Keratinocyte (primary cell): Measurements from ENCODE around the gene CTDSPL. TPM values are rescaled to one million over a fixed set of nuclear protein-coding genes. Genes with fewer than 3 reads are reported as not detected.

Experiments used
- DNase-seq: peaks from one replicate; pipeline ENCODE4 v3.0.0-alpha.2; 2011; ENCODE audit warnings: low read depth, missing footprints, low spot score
- FAIRE-seq: peaks from 2 replicates; lab custom pipeline; 2011; peaks lifted over from hg19 to GRCh38; lab: Jason Lieb, UNC
- H2AFZ ChIP-seq: 2 replicates; pipeline ENCODE4 v1.6.0; 2012; ENCODE audit warnings: low read length, control low read depth, inconsistent platforms; ENCODE audit not compliant: control insufficient read depth
- H3K27ac ChIP-seq: 2 replicates; pipeline ENCODE4 v1.5.1; 2011; ENCODE audit warnings: low read length; ENCODE audit not compliant: control insufficient read depth, insufficient read depth
- H3K27me3 ChIP-seq: 3 replicates; pipeline ENCODE4 v1.6.0; 2011; ENCODE audit warnings: low read length; ENCODE audit not compliant: control insufficient read depth, insufficient read depth; ENCODE audit errors: extremely low read depth
- H3K36me3 ChIP-seq, 2 experiments: 2 replicates in 1 of 2; 3 replicates in 1 of 2; pipeline ENCODE4 v1.5.1; 2011; ENCODE audit warnings: low read length in 2 of 2, mild to moderate bottlenecking in 1 of 2; ENCODE audit not compliant: control insufficient read depth in 2 of 2, insufficient read depth in 2 of 2; ENCODE audit errors: extremely low read depth in 1 of 2
- H3K4me1 ChIP-seq: 3 replicates; pipeline ENCODE4 v1.5.1; 2011; ENCODE audit warnings: low read length; ENCODE audit not compliant: control insufficient read depth, insufficient read depth; ENCODE audit errors: extremely low read depth
- H3K4me2 ChIP-seq: 3 replicates; pipeline ENCODE4 v1.6.0; 2011; ENCODE audit warnings: low read depth, low read length; ENCODE audit not compliant: control insufficient read depth, insufficient read depth; ENCODE audit errors: extremely low read depth
- H3K4me3 ChIP-seq, 3 experiments: fragments of 200-600 bp in 1 of 3; sonication (generic) in 1 of 3; 2 replicates in 2 of 3; 3 replicates in 1 of 3; pipeline ENCODE4 v1.5.1; 2011 to 2016; ENCODE audit warnings: low read length in 3 of 3, mild to moderate bottlenecking in 3 of 3, control low read depth in 2 of 3, inconsistent platforms in 1 of 3, low read depth in 1 of 3, mixed read lengths in 1 of 3, mixed run types in 1 of 3, moderate library complexity in 1 of 3; ENCODE audit not compliant: control insufficient read depth in 2 of 3, insufficient read depth in 2 of 3; ENCODE audit errors: extremely low read depth in 1 of 3
- H3K79me2 ChIP-seq: 2 replicates; pipeline ENCODE4 v1.6.0; 2012; ENCODE audit warnings: low read length; ENCODE audit not compliant: control insufficient read depth, insufficient read depth
- H3K9ac ChIP-seq: 3 replicates; pipeline ENCODE4 v1.6.0; 2011; ENCODE audit warnings: low read length; ENCODE audit not compliant: control insufficient read depth, insufficient read depth; ENCODE audit errors: extremely low read depth
- H3K9me1 ChIP-seq: 3 replicates; pipeline ENCODE4 v1.6.0; 2011; ENCODE audit warnings: low read length; ENCODE audit not compliant: control insufficient read depth, insufficient read depth; ENCODE audit errors: extremely low read depth
- H3K9me3 ChIP-seq: 2 replicates; pipeline ENCODE4 v1.5.1; 2012; ENCODE audit warnings: low read depth, low read length; ENCODE audit not compliant: control insufficient read depth
- H4K20me1 ChIP-seq: 3 replicates; pipeline ENCODE4 v1.6.0; 2011; ENCODE audit warnings: low read length; ENCODE audit not compliant: control insufficient read depth, insufficient read depth; ENCODE audit errors: extremely low read depth
- EZH2 ChIP-seq: IDR thresholded peaks from one replicate; pipeline ENCODE4 v1.6.1; 2012; ENCODE audit warnings: inconsistent platforms, mild to moderate bottlenecking, low read length, moderate library complexity
- dilution Hi-C: fragments of 300-500 bp; cut with MboI; formaldehyde crosslinking; loops from one replicate; pipeline ENCODE4 v1.7.0; 2020; ENCODE audit warnings: low sequenced_read_pairs; ENCODE audit not compliant: extremely low pct_ligation_motif_present
- polyA plus RNA-seq, 5 experiments: library from polyadenylated mRNA; depleted of rRNA in 3 of 5; stranded (reverse) in 3 of 5; stranded (forward) in 1 of 5; unstranded in 1 of 5; fragments of >200 nt; gene quantifications; 1 replicate in 1 of 5; 2 replicates in 3 of 5; 3 replicates in 1 of 5; pipeline versions ENCODE4 v1.2.1 to v1.2.3, GENCODE V29; 2011 to 2012; ENCODE audit warnings: missing spikeins in 2 of 5, low read depth in 1 of 5, low replicate concordance in 1 of 5
- TF ChIP-seq, protein P1 (sequence below), 3 experiments: IDR thresholded peaks in 1 of 3; conservative IDR thresholded peaks in 1 of 3; optimal IDR thresholded peaks in 1 of 3; 2 replicates in 2 of 3; 3 replicates in 1 of 3; pipeline versions ENCODE3 to v1.5.1; 2011; ENCODE audit warnings: low read length in 3 of 3, mild to moderate bottlenecking in 3 of 3, moderate library complexity in 2 of 3, control low read depth in 1 of 3, inconsistent platforms in 1 of 3; ENCODE audit not compliant: insufficient read depth in 2 of 3; ENCODE audit errors: extremely low read depth in 1 of 3

The CTDSPL gene
- polyA plus RNA-seq, 1 donor (not counting 4 experiments of a cell fraction or from before 2014, with no cell fraction given): 83.2 TPM

DNA sequence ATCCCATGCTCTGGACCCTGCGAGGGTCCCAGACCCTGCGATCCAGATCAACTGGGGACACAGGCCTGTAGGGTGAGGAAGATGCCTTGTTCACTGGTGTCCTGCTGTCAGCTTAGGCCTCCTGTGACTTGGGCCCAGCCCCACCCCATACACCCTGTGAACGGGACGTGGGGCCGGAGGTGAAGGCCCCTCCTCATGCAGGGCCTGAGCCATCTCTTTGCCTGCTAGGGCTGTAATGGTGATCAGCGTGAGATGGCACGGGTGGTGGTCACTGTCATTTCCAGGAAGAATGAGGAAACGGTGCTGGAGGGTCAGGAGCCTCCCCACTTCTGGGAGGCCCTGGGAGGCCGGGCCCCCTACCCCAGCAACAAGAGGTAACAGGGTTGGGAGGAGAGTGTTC is 141.3 kb downstream of the CTDSPL start:
- Histone ChIP-seq H3K9me1 (no peaks in the 10 kb centered on the region), H3K4me2 (no peak overlapping the region), H3K27me3 (no peaks in the 10 kb centered on the region), H3K9ac (no peak overlapping the region), H3K4me1 (peaks cover 15% of the 10 kb centered on the region), H3K4me3 (no peak overlapping the region), H3K36me3 (peaks cover 6 to 10% of the 10 kb centered on the region in 2 experiments), H3K9me3 (no peaks in the 10 kb centered on the region), H3K79me2 (no peaks in the 10 kb centered on the region), H3K27ac (no peak overlapping the region), H2AFZ (no peak overlapping the region), H4K20me1 (no peaks in the 10 kb centered on the region)
- dilution Hi-C loops: no loop called here
- no peak for TF ChIP-seq EZH2
- TF ChIP-seq, protein P1, sequence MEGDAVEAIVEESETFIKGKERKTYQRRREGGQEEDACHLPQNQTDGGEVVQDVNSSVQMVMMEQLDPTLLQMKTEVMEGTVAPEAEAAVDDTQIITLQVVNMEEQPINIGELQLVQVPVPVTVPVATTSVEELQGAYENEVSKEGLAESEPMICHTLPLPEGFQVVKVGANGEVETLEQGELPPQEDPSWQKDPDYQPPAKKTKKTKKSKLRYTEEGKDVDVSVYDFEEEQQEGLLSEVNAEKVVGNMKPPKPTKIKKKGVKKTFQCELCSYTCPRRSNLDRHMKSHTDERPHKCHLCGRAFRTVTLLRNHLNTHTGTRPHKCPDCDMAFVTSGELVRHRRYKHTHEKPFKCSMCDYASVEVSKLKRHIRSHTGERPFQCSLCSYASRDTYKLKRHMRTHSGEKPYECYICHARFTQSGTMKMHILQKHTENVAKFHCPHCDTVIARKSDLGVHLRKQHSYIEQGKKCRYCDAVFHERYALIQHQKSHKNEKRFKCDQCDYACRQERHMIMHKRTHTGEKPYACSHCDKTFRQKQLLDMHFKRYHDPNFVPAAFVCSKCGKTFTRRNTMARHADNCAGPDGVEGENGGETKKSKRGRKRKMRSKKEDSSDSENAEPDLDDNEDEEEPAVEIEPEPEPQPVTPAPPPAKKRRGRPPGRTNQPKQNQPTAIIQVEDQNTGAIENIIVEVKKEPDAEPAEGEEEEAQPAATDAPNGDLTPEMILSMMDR (optimal IDR thresholded peaks at IDR 0.05 in 1 of 3, IDR thresholded peaks at IDR 0.05 in 1 of 3, conservative IDR thresholded peaks at IDR 0.05 in 1 of 3; ENCODE audit: extremely low read depth in 1 of 3, insufficient read depth in 2 of 3, low read length in 3 of 3): no peak
- FAIRE-seq (no peak), DNase-seq (no peak)

DNA sequence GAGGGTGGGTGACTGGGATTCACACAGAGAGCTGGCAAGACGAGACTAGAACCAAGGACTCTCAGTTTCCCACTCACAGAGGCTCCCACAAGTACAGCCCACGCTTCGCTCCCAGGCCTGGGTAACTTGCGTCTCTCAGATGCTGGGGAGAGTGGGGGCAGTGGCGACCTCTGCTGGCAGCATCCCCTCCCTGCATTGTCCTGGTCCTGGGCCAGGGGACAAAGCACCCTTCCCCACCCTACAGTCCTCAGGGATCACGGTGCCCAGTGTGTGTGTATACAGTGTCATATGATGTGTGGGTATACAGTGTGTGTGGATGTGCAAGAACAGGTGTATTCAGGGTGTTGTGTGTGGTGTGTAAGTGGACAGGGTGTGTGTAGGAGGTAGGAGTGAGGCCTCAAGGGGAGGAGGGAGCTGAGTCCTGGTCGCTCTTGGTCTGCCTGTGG is 141.7 kb downstream of the CTDSPL start:
- Histone ChIP-seq H3K9me1 (no peaks in the 10 kb centered on the region), H3K9me3 (no peaks in the 10 kb centered on the region), H2AFZ (no peak overlapping the region), H3K27ac (no peak overlapping the region), H3K4me2 (no peak overlapping the region), H3K4me1 (peaks cover 11% of the 10 kb centered on the region), H3K36me3 (peaks cover 6 to 14% of the 10 kb centered on the region in 2 experiments), H3K4me3 (no peak overlapping the region), H4K20me1 (no peaks in the 10 kb centered on the region), H3K27me3 (no peaks in the 10 kb centered on the region), H3K79me2 (no peaks in the 10 kb centered on the region), H3K9ac (no peak overlapping the region)
- dilution Hi-C loops: no loop called here
- FAIRE-seq (no peak), DNase-seq (no peak)
- no peak for TF ChIP-seq EZH2
- TF ChIP-seq, protein P1 (optimal IDR thresholded peaks at IDR 0.05 in 1 of 3, IDR thresholded peaks at IDR 0.05 in 1 of 3, conservative IDR thresholded peaks at IDR 0.05 in 1 of 3; ENCODE audit: extremely low read depth in 1 of 3, insufficient read depth in 2 of 3, low read length in 3 of 3): peak in 2 of 3 experiments; percentile 91 to 92
